PC-9 (cell line): ENCODE results near the gene UAP1L1. TPM values are rescaled to one million over a fixed set of nuclear protein-coding genes. Genes with fewer than 3 reads are reported as not detected.
A peak's percentile ranks its signal among the peaks of the same experiment; 100 is the strongest.

Source experiments
- BruUV-seq: library from RNA; stranded (reverse); fragments of 400-500 nt; replicated peaks from 2 replicates; lab custom pipeline; 2021; lab: Mats Ljungman, UMichigan
- CTCF ChIA-PET: fragments of 300-600 bp; sonication (Branson Sonifier 250); formaldehyde crosslinking; loops from one replicate; lab custom pipeline; 2022; ENCODE audit warnings: antibody characterized with exemption; lab: Charles Lee
- POLR2A ChIA-PET: fragments of 300-600 bp; sonication (Branson Sonifier 250); formaldehyde crosslinking; loops from one replicate; lab custom pipeline; 2022; ENCODE audit warnings: antibody characterized with exemption; ENCODE audit not compliant: unreplicated experiment; lab: Charles Lee
- DNase-seq, 2 experiments: peaks; one replicate each; pipeline versions ENCODE4 v3.0.0 to v3.0.0-alpha.2; 2015 to 2022; ENCODE audit warnings: mixed read lengths in 1 of 2
- H2AFZ ChIP-seq: fragments of 200-600 bp; sonication (generic); 2 replicates; pipeline ENCODE4 v1.8.1; 2017; ENCODE audit warnings: antibody characterized with exemption
- H3F3A ChIP-seq: fragments of 200-600 bp; sonication (generic); 2 replicates; pipeline ENCODE4 v1.8.1; 2017; ENCODE audit warnings: antibody characterized with exemption, mild to moderate bottlenecking, low read depth; ENCODE audit not compliant: insufficient read depth
- H3K27ac ChIP-seq: fragments of 200-600 bp; sonication (generic); 2 replicates; pipeline ENCODE4 v1.6.1; 2016; ENCODE audit warnings: mixed run types
- H3K27me3 ChIP-seq: fragments of 200-600 bp; sonication (generic); 2 replicates; pipeline ENCODE4 v1.6.1; 2016; ENCODE audit warnings: low read depth, mixed run types; ENCODE audit not compliant: insufficient read depth
- H3K36me3 ChIP-seq: fragments of 200-600 bp; sonication (generic); 2 replicates; pipeline ENCODE4 v1.6.1; 2016; ENCODE audit warnings: low read depth, mixed run types
- H3K4me1 ChIP-seq: fragments of 200-600 bp; sonication (generic); replicated peaks from 2 replicates; pipeline ENCODE4 v1.6.1; 2016; ENCODE audit warnings: mixed run types; ENCODE audit not compliant: insufficient read depth
- H3K4me2 ChIP-seq: fragments of 200-600 bp; sonication (generic); 2 replicates; pipeline ENCODE4 v1.6.1; 2017; ENCODE audit warnings: mixed run types
- H3K4me3 ChIP-seq: fragments of 200-600 bp; sonication (generic); 2 replicates; pipeline ENCODE4 v1.6.1; 2016; ENCODE audit warnings: mixed run types
- H3K79me2 ChIP-seq: fragments of 200-600 bp; sonication (generic); 2 replicates; pipeline ENCODE4 v1.6.1; 2017; ENCODE audit warnings: low read depth, mixed run types
- H3K9me2 ChIP-seq: fragments of 200-600 bp; sonication (generic); 2 replicates; pipeline ENCODE4 v1.8.1; 2017; ENCODE audit warnings: mild to moderate bottlenecking; ENCODE audit not compliant: insufficient read depth
- H3K9me3 ChIP-seq: fragments of 200-600 bp; sonication (generic); 2 replicates; pipeline ENCODE4 v1.8.1; 2016; ENCODE audit warnings: low read depth; ENCODE audit not compliant: insufficient read depth
- H4K20me1 ChIP-seq: fragments of 200-600 bp; sonication (generic); 2 replicates; pipeline ENCODE4 v1.8.1; 2017; ENCODE audit not compliant: insufficient read depth
- EZH2 ChIP-seq: fragments of 200-600 bp; sonication (generic); IDR thresholded peaks from 2 replicates; pipeline ENCODE4 v1.8.0; 2017; ENCODE audit warnings: antibody characterized with exemption, low read depth
- intact Hi-C: fragments of 100-400 bp; cut with micrococcal nuclease; formaldehyde crosslinking; loops from one replicate; pipeline ENCODE4 v1.10.0; 2022; ENCODE audit not compliant: unreplicated experiment
- total RNA-seq: library from RNA; stranded (reverse); gene quantifications from 2 replicates; pipeline ENCODE4 v1.2.3, GENCODE V29; 2021
- TF ChIP-seq, protein P1 (sequence below): fragments of 200-600 bp; sonication (generic); conservative IDR thresholded peaks from 2 replicates; pipeline ENCODE4 v1.6.1; 2017; ENCODE audit warnings: mixed run types, antibody characterized with exemption, mild to moderate bottlenecking, moderate library complexity

UAP1L1 gene
- total RNA-seq, 1 experiment from 2014 or later = 9.9 TPM

DNA sequence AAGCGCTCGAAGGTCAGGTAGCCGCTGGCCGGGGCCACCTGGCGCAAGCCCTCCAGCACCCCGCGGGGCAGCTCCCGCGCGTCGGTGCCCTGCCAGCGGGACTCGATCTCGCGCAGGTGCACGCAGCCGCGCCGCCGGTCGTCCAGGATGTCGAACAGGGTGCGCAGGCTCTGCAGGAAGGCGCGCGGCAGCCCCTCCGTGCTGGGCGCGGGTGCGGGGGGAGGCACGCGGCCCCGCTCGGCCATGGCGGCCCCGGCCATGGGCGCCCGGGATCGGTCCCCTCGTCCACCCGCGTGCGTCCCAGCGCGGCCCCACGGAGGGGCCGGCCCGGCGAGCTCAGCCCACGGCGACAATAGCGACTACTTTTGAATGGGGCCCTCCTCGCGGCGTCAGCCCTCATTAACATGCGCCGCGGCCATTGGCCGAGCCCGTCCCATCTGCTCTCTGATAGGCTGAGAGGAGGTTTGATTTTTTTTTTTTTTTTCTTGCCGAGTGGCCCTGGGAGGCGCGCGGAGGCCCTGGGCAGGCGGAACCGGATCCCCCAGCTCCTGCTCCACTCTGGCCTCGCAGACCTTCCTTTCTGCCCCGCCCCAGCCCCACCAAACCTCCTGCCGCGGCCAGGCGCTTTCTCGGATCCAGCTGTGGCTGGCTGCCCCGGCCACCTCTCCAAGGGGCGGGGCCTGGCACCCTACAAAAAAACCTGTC, 7.0 kb upstream of the UAP1L1 start, which contains the start of gene SAPCD2:
Gene SAPCD2 (minus strand): TSS at position 357 of the 705 bp plus-strand sequence. CDS start 97 bp downstream, at position 260.
- peak; percentile 87 to 96 for DNase-seq
- CTCF ChIA-PET = interaction anchor here (0.5 to 2.0 kb wide), 11 partner anchors 10 to 358 kb away, joined by 3 to 10 read pairs (median 5); partner anchors contain the start of gene DIPK1B
- no peaks in the 10 kb centered on the region for H3K9me2 ChIP-seq
- no peaks in the 10 kb centered on the region for H3K9me3 ChIP-seq
- peaks cover 23% of the 10 kb centered on the region for H3F3A ChIP-seq
- no TSS peak for BruUV-seq
- no peak within 1 kb of the TSS for H3K27ac ChIP-seq
- H2AFZ ChIP-seq = peak within 1 kb of the TSS; percentile 63
- peaks cover 10% of the 10 kb centered on the region; the same call in 1 of the 2 replicates for H4K20me1 ChIP-seq
- peaks cover 25% of the 10 kb centered on the region for H3K4me1 ChIP-seq
- H3K36me3 ChIP-seq = no peaks in the 10 kb centered on the region
- TF ChIP-seq, protein P1, sequence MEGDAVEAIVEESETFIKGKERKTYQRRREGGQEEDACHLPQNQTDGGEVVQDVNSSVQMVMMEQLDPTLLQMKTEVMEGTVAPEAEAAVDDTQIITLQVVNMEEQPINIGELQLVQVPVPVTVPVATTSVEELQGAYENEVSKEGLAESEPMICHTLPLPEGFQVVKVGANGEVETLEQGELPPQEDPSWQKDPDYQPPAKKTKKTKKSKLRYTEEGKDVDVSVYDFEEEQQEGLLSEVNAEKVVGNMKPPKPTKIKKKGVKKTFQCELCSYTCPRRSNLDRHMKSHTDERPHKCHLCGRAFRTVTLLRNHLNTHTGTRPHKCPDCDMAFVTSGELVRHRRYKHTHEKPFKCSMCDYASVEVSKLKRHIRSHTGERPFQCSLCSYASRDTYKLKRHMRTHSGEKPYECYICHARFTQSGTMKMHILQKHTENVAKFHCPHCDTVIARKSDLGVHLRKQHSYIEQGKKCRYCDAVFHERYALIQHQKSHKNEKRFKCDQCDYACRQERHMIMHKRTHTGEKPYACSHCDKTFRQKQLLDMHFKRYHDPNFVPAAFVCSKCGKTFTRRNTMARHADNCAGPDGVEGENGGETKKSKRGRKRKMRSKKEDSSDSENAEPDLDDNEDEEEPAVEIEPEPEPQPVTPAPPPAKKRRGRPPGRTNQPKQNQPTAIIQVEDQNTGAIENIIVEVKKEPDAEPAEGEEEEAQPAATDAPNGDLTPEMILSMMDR = no peak
- no peak for TF ChIP-seq EZH2
- no peaks in the 10 kb centered on the region for H3K27me3 ChIP-seq
- intact Hi-C loops = loop anchor here (1.0 kb wide), 2 partner anchors 16 to 157 kb away; partner anchors contain the start of genes MAN1B1 and RNF224
- H3K4me2 ChIP-seq = peak within 1 kb of the TSS; percentile 90
- POLR2A ChIA-PET = interaction anchor here (0.5 to 1.1 kb wide), 6 partner anchors 15 to 270 kb away, joined by 4 to 15 read pairs (median 6); partner anchors contain the start of genes CLIC3, MAN1B1 and TUBB4B
- peaks cover 18% of the 10 kb centered on the region; the same call in 1 of the 2 replicates for H3K79me2 ChIP-seq
- H3K4me3 ChIP-seq = peak within 1 kb of the TSS; percentile 67

DNA sequence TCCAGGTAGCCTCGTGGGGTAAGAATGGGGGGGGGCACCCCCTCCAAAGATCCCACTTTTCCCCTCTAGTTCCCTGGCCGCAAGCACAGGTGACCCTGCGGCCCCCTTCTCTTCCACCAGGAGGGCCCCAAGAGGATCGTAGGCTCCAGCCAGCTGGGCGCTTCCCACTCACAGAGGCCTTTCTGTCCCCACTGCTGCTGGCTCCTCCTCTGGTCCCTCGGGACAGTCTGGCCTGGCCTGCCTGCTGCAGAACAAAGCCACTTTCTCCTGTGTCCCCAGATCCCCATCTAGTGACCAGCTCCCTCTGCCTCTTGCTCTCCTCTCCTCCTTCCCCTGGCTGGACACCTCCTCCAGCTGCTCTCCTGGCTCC, 6.4 kb upstream of the UAP1L1 start:
- DNase-seq = no peak
- intact Hi-C loops = loop anchor here (1.0 kb wide), 2 partner anchors 15 to 156 kb away; partner anchors contain the start of genes MAN1B1 and RNF224
- BruUV-seq = TSS peak; percentile 29

More for the DNA sequence above, 6.4 kb upstream of the UAP1L1 start:
- Histone ChIP-seq H3K4me1 (peaks cover 25% of the 10 kb centered on the region), H3K9me3 (no peaks in the 10 kb centered on the region), H3K4me3 (peak overlapping the region; percentile 67; the same call in 1 of the 2 replicates), H3K27ac (no peak overlapping the region), H3K27me3 (no peaks in the 10 kb centered on the region), H4K20me1 (peaks cover 10% of the 10 kb centered on the region; the same call in 1 of the 2 replicates), H3F3A (peaks cover 23% of the 10 kb centered on the region), H3K9me2 (no peaks in the 10 kb centered on the region), H3K4me2 (peak overlapping the region; percentile 90), H3K36me3 (no peaks in the 10 kb centered on the region), H3K79me2 (peaks cover 18% of the 10 kb centered on the region; the same call in 1 of the 2 replicates), H2AFZ (peak overlapping the region; percentile 63; the same call in 1 of the 2 replicates)
- TF ChIP-seq, protein P1 = no peak
- no peak for TF ChIP-seq EZH2
- CTCF ChIA-PET = interaction anchor here (0.5 to 2.0 kb wide), 5 partner anchors 24 to 228 kb away, joined by 4 to 7 read pairs (median 5); no protein-coding TSS in a partner anchor
- POLR2A ChIA-PET = interaction anchor here (0.6 to 1.1 kb wide), 5 partner anchors 13 to 270 kb away, joined by 4 to 15 read pairs (median 6); partner anchors contain the start of genes CLIC3, MAN1B1 and TUBB4B
